BE2C (cell line): ENCODE data around the gene TRIM27.
"Not testable (repeated sequence)": the region's sequence is repeated elsewhere in the genome, so short reads cannot be mapped to it uniquely, and the experiment has no call there.

Experiments
- DNase-seq: peaks from one replicate; pipeline ENCODE4 v3.0.0-alpha.2; 2020
- H3K27me3 ChIP-seq: fragments of 250-450 bp; sonication (Bioruptor Pico); 2 replicates; pipeline ENCODE4 v1.5.1; 2020; ENCODE audit warnings: mild to moderate bottlenecking
- H3K36me3 ChIP-seq: fragments of 250-450 bp; sonication (Bioruptor Pico); 2 replicates; pipeline ENCODE4 v1.5.1; 2020; ENCODE audit warnings: mild to moderate bottlenecking
- H3K4me1 ChIP-seq: fragments of 250-450 bp; sonication (Bioruptor Pico); 2 replicates; pipeline ENCODE4 v1.5.1; 2020
- H3K4me3 ChIP-seq: 2 replicates; pipeline ENCODE4 v1.5.1; 2011; ENCODE audit warnings: low read depth, low read length
- H3K9me3 ChIP-seq: fragments of 250-450 bp; sonication (Bioruptor Pico); 2 replicates; pipeline ENCODE4 v1.5.1; 2020
- CTCF ChIP-seq: IDR thresholded peaks from 2 replicates; pipeline ENCODE4 v1.5.1; 2012; ENCODE audit warnings: mild to moderate bottlenecking, low read depth, low read length

The TRIM27 gene

GRCh38 chr6:28876710-28877109 is 47.1 kb downstream of the TRIM27 start:
- H3K9me3 ChIP-seq = no peaks in the 10 kb centered on the region
- no peak overlapping the region for H3K4me3 ChIP-seq
- H3K36me3 ChIP-seq = no peaks in the 10 kb centered on the region
- TF ChIP-seq CTCF = no peak
- no peaks in the 10 kb centered on the region for H3K27me3 ChIP-seq
- DNase-seq = no peak
- no peaks in the 10 kb centered on the region for H3K4me1 ChIP-seq

- TF ChIP-seq CTCF = no peak
- Histone ChIP-seq H3K27me3 (no peaks in the 10 kb centered on the region), H3K36me3 (no peaks in the 10 kb centered on the region), H3K4me1 (no peaks in the 10 kb centered on the region), H3K4me3 (no peak overlapping the region), H3K9me3 (no peaks in the 10 kb centered on the region)
- no peak for DNase-seq
Measured at GRCh38 chr6:28875191-28875747, 48.5 kb downstream of the TRIM27 start.

GRCh38 chr6:28872157-28872817 is 51.5 kb downstream of the TRIM27 start:
- H3K36me3 ChIP-seq, H3K9me3 ChIP-seq, H3K4me1 ChIP-seq, H3K27me3 ChIP-seq: not testable (repeated sequence)
- peak; percentile 35 for DNase-seq
- H3K4me3 ChIP-seq = peak overlapping the region; percentile 16; the same call in 1 of the 2 replicates

GRCh38 chr6:28871335-28872156 is 52.2 kb downstream of the TRIM27 start:
- H3K4me3 ChIP-seq = no peak overlapping the region
- no peaks in the 10 kb centered on the region for H3K9me3 ChIP-seq
- no peaks in the 10 kb centered on the region for H3K4me1 ChIP-seq
- no peaks in the 10 kb centered on the region for H3K36me3 ChIP-seq
- DNase-seq = no peak
- H3K27me3 ChIP-seq = no peaks in the 10 kb centered on the region
- TF ChIP-seq CTCF = no peak

GRCh38 chr6:28868873-28869272 is 54.9 kb downstream of the TRIM27 start:
- no peaks in the 10 kb centered on the region for H3K36me3 ChIP-seq
- H3K9me3 ChIP-seq = no peaks in the 10 kb centered on the region
- DNase-seq = no peak
- no peak overlapping the region for H3K4me3 ChIP-seq
- H3K4me1 ChIP-seq = no peaks in the 10 kb centered on the region
- no peak for TF ChIP-seq CTCF
- H3K27me3 ChIP-seq = no peaks in the 10 kb centered on the region

GRCh38 chr6:28867086-28867409 is 56.7 kb downstream of the TRIM27 start:
- TF ChIP-seq CTCF = no peak

GRCh38 chr6:28866205-28867085 is 57.3 kb downstream of the TRIM27 start:
- H3K9me3 ChIP-seq, H3K36me3 ChIP-seq, H3K4me1 ChIP-seq, H3K27me3 ChIP-seq: not testable (repeated sequence)
- peak; percentile 79 for DNase-seq
- H3K4me3 ChIP-seq = peak overlapping the region; percentile 72

More at GRCh38 chr6:28867086-28867409, 56.7 kb downstream of the TRIM27 start:
- DNase-seq = no peak
- Histone ChIP-seq H3K9me3 (no peaks in the 10 kb centered on the region), H3K4me1 (no peaks in the 10 kb centered on the region), H3K36me3 (no peaks in the 10 kb centered on the region), H3K4me3 (peak overlapping the region; percentile 72), H3K27me3 (no peaks in the 10 kb centered on the region)
